Esophagus muscularis mucosa (tissue), 4 donors: ENCODE measurements around the gene CENPH.

Experiments
- EP300 ChIP-seq: sonication (generic); formaldehyde crosslinking; IDR thresholded peaks from one replicate; pipeline ENCODE4 v1.6.1; 2017; ENCODE audit warnings: antibody characterized with exemption
- POLR2A ChIP-seq: fragments of 450-650 bp; IDR thresholded peaks from one replicate; pipeline ENCODE4 v1.6.1; 2017; ENCODE audit warnings: antibody characterized with exemption, moderate library complexity, mild to moderate bottlenecking, low read depth
- POLR2AphosphoS5 ChIP-seq, 2 donors: sonication (generic); formaldehyde crosslinking; IDR thresholded peaks; one replicate each; pipeline ENCODE4 v1.6.1; 2017; ENCODE audit warnings: antibody characterized with exemption in 2 of 2
- TF ChIP-seq, protein P1 (sequence below), 3 experiments: fragments of 200-600 bp in 2 of 3; fragments of 450-650 bp in 1 of 3; sonication (generic) in 2 of 3; IDR thresholded peaks; one replicate each; pipeline ENCODE4 v1.5.1; 2017 to 2019; ENCODE audit warnings: antibody characterized with exemption in 3 of 3, mild to moderate bottlenecking in 2 of 3, moderate library complexity in 1 of 3

DNA sequence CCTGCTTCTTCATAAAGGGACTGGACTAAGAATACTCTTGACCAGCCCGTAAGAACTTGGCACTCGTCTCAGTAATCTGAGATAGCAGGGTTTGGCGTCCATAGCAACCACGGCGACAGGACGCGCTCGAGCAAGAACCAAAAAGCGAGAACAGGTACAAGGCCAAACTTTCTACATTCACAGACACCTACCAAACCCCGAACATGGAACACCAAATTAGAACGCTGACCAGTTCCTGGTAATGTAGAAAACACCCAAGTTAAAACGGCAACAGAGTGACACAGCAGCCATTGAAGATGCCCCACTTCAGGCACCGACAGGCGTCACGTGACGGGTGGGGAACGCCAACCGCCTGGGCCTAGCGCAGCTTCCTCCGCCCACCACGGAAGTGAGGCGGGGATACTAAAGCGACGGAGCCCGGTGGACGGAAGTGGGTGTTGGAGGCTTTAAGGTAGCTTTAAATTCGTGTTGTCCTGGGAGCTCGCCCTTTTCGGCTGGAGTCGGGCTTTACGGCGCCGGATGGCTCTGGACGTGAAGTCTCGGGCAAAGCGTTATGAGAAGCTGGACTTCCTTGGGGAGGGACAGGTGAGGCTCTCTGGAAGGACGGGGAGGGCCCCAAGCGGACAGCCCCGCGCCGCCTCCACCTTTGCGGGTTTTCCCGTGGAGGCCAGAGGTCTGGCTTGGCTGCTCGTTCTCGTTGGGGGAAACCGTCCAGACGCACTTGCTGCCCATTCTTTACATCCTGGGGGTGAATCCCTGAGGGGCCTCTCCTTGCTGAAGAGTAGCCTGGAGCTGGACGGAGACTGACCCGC is 45.3 kb downstream of the CENPH start, which contains the start of gene CDK7:
- TF ChIP-seq POLR2A (no peak), POLR2AphosphoS5 (IDR thresholded peaks at IDR 0.05) (peak; percentile 85 to 93), EP300 (no peak)
- TF ChIP-seq, protein P1, sequence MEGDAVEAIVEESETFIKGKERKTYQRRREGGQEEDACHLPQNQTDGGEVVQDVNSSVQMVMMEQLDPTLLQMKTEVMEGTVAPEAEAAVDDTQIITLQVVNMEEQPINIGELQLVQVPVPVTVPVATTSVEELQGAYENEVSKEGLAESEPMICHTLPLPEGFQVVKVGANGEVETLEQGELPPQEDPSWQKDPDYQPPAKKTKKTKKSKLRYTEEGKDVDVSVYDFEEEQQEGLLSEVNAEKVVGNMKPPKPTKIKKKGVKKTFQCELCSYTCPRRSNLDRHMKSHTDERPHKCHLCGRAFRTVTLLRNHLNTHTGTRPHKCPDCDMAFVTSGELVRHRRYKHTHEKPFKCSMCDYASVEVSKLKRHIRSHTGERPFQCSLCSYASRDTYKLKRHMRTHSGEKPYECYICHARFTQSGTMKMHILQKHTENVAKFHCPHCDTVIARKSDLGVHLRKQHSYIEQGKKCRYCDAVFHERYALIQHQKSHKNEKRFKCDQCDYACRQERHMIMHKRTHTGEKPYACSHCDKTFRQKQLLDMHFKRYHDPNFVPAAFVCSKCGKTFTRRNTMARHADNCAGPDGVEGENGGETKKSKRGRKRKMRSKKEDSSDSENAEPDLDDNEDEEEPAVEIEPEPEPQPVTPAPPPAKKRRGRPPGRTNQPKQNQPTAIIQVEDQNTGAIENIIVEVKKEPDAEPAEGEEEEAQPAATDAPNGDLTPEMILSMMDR (IDR thresholded peaks at IDR 0.05), result peak in 1 of 3 experiments; percentile 12
